HG03460 (cell line): ENCODE data around the gene MAN1C1.

Experiments
- ATAC-seq: cut with Tn5 transposase; IDR thresholded peaks from one replicate; pipeline ENCODE4 v1.9.1; 2021; ENCODE audit not compliant: unreplicated experiment

The MAN1C1 gene

DNA sequence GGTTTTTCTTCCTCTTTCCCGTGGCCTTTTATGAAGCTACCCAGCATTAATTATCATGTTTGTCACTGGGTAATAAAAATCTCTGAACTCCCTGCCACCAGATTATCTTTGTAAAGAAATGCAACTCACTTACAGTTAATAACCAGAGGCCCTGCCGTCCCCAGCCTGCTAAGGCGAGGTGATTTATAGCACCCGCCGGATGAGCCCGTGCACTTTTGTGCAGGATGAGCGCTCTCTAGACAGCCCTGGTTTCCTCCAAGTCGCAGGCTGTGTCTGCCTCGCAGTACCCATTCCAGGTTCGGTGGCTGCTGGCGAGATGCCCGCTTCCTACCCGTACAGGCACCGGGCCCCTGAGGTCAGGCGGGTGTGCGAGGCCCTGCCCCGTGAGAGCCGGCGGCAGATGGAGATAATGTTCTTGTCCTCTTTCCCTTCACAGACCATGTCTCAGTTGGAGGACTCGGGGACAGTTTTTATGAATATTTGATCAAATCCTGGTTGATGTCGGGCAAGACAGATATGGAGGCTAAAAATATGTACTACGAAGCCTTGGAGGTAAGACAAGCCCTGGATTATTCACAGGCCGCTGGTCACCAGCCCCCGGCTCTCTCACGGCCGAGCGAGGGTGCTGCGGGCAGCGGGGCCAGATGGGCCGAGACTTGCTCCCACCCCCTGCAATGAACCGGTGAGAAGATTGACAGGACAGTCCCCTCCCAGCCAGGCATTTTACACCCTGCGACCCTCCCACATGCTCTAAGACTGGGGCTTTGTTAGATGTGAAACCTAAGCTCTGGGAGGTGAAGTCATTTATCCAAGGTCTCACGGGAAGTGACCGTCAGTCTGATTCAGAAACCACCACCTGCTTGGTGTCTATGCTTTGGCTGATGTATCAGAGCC lies 154.9 kb downstream of the MAN1C1 start:
- no peak for ATAC-seq

GRCh38 chr1:25772164-25772563 lies 155.6 kb downstream of the MAN1C1 start:
- ATAC-seq = no peak

DNA sequence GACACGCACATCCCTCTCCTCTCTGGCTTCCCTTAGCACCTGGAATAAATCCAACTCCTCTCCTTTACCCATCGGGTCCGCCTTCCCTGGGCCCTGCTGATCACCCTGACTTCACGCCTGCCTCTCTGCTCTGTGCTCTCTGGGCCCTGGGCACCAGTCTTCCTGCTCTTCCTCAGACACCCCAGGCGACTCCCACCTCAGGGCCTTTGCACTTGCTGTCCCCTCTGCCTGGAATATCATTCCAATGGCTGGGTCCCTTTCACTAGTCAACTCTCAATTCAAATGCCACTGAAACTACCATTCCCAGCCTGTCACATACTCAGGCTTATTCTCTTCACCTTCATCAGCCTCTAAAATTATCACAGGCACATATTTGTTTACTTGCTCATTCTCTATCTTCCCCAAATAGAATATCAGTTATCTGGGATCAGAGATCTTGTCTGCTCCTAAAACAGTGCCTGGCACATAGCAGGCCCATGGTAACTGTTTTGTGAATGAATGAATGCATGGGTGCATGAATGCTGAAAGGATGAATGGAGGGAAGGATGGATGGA lies 156.2 kb downstream of the MAN1C1 start:
- ATAC-seq = no peak

DNA sequence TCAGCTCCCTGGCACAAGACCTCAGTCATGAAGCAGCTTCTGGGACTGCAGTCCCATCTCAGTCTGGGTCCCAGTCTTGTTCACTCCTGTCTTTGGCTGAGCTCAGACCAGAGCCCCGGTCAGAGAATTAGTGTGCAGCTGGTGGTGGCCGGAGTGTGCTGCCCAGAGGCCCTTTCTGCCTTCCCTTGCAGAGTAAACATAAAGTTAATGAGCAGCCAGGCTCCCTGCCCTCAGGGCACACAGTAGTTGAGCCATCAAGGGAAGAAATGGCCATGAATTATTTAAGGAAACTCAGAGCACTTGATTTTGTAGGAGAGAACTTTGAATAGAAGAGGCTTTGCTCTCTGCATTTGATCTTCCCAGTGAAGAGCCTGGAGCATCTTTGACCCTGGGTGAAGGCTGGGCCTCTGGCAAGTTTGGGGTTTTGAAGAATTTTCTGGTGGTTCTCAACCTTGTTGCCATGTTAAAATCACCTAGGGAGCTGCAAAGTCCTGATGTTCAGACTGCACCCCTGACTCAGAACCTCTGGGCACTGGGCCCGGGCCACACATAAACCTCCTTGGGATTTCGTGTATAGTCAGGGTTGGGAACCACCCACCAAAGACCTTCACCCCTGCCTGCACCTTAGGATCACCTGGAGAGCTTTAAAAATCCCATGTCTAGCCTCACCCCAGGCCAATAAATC lies 157.0 kb downstream of the MAN1C1 start:
- no peak for ATAC-seq

DNA sequence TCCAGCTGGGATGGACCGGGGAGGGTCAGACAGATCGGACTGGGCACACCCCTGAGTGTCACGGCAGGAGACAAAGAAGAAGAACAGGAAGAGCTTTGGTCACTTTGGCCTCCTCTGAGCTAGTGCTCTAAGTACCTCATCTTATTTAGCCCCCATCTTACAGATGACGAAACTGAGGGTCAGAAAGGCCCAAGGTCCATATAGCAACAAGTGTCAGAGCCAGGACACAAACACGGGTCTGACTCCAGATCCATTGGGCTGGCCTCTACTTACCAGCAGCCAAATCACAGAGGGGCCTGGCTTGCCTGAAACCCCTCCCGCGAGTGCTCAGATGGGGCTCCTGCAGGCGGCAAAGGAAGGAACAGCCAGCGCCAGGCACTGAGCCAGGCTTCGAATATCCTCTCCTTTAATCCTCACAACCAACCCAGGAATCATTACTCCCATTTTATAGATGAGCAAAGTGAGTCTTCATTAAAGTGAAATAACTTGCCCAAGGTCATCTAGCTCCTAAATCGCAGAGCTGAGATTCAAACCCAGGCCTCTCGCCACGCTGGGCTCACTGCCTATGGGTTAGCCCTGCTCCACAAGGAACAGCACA lies 157.7 kb downstream of the MAN1C1 start:
- no peak for ATAC-seq

GRCh38 chr1:25774921-25775771 lies 158.6 kb downstream of the MAN1C1 start:
- no peak for ATAC-seq

DNA sequence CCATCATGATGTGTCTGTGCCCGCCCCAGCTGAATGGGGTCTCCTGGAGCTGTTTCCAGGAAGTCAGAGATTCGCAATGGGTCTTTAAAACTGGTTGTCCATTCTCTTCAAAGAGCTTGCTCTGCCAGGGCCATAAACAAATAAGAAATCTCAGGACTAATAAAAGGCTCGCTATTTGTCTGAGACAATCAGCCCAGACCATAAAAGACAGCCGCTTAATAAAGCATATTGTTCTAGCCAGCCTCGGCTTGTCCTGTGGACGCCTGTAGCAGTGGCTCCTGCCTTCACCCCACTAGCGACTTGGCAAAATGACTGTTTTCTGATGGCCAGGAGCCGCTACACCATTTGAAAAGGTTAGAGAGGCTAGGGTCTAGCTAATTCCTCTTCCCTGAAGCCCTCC lies 162.8 kb downstream of the MAN1C1 start:
- no peak for ATAC-seq

DNA sequence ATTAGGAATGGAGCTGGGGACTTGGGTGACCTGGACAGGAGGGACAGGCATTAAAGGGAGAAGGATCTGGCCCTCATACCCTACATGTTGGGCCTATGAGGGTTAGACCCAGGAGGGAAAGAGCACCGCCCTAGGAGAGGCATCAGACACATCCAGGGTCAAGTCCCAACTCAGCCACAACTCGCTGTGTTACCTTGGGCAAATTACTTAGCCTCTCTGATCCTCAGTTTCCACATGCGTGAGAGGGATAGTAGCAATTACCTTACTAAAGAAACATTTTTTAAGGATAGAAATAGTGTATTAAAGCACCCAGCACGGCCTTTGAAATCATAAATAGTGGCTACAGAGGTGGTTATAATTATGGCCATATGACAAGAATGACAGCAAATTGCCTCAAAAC lies 163.3 kb downstream of the MAN1C1 start:
- no peak for ATAC-seq

DNA sequence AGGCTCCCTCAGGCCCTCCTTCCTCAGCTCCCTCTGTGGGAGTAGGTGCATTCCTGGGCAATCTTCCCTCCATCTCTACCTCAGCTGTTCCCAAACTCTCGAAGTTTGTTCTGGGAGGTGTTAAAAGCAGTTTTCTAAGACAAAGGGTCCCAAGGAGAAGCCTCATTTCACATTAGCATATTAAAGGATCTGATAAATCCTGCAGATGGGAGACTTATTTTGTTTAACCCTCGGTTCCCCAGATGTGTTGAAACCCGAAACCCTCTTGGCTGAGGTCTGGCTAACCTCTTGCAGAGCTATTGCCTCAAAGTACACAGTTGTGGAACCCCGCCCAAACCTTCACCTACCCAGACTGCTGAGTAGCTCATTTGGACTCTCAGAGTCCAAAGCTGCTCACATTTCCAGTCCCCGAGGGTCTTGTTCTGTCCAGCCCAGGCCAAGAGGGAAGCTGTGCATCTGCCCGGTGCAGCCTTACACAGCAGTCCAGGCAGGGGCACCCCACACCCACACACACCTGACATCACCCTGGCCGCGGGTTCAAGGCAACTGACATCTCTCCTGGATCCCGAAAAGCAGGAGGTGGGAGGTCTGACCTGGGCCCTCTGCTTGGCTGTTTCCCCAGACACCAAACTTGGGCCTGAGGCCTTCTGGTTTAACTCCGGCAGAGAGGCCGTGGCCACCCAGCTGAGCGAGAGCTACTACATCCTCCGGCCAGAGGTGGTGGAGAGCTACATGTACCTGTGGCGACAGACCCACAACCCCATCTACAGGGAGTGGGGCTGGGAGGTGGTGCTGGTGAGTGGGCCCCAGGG lies 163.9 kb downstream of the MAN1C1 start:
- ATAC-seq = no peak

- no peak for ATAC-seq
Measured at GRCh38 chr1:25781130-25781433, 164.5 kb downstream of the MAN1C1 start.

DNA sequence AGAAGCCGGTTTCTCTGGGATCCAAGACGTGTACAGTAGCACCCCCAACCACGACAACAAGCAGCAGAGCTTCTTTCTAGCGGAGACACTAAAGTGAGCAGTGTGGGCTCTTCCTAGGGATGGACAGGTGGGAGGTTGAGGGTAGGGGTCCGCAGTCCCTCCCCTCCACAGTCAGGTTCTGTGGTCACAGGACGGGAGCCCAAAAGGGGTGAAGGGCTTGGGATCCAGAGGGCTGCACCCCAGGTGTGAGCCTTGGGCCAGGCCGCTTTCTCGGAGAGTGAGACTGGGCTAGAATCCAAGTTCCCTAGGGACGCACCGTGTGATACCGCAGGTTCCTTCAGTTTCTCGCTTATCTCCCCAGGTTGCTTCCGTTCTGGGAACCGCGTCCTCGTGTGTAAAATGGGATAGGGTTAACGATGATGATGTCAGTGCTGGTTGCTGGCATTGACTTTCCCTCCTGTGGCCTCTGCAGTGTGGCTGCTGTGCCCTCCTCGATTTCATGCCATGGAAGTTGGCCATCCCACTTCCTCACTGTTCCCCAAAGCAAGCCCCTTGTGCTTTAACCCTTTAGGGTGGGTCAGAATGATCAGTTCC lies 166.1 kb downstream of the MAN1C1 start:
- no peak for ATAC-seq

DNA sequence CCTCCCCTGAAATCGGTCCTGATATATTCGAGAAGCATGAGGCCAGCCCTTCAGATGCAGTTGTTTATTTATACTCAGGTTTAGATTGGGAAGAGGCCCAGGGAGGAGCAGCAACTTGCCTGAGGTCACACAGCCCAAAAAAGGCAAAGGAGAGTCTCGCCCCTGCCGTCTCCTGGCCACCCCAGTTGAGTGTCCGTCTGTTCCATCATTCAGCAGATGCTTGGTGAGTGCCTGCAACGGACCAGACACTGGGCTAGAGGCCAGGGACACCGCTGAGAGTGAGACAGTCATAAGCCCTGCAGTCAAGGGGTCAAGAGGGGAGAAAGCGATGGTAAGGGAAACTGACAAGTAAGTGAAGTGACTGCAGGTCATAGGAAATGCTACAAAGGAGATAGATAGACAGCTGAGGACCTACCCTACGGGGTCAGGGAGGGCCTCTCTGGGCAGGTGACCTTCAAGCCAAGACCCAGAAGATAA lies 168.0 kb downstream of the MAN1C1 start:
- no peak for ATAC-seq

DNA sequence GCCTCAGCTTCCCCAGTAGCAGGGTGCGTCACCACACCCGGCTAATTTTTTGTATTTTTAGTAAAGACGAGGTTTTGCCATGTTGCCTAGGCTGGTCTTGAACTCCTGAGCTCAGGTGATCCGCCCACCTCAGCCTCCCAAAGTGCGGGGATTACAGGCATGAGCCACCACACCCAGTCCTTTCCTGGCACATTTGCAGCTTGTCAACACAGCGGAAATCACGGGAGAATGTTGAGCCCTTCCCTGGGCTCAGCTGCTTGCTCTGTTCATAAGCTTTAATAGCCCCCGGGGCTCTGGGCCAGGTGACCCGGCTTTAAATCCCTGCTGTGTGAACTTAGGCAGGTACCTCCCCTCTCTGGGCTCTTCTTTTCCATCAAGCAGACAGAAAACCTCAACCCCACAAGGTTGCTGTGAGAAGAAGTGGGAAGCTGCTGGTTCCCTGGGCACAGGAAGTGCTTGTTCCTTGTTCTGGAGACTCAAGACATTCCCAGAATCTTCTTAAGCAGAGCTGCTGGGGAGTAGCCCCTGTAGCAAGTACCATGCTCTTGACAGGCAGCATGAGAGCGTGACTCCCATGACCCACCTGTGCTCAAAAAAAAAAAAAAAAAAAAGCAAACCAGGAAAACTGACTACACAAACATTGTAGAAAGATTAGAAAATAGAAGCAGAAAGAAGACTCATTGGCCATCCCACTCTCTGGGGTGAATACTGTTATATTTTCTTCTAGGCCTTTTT lies 168.9 kb downstream of the MAN1C1 start:
- ATAC-seq = no peak

DNA sequence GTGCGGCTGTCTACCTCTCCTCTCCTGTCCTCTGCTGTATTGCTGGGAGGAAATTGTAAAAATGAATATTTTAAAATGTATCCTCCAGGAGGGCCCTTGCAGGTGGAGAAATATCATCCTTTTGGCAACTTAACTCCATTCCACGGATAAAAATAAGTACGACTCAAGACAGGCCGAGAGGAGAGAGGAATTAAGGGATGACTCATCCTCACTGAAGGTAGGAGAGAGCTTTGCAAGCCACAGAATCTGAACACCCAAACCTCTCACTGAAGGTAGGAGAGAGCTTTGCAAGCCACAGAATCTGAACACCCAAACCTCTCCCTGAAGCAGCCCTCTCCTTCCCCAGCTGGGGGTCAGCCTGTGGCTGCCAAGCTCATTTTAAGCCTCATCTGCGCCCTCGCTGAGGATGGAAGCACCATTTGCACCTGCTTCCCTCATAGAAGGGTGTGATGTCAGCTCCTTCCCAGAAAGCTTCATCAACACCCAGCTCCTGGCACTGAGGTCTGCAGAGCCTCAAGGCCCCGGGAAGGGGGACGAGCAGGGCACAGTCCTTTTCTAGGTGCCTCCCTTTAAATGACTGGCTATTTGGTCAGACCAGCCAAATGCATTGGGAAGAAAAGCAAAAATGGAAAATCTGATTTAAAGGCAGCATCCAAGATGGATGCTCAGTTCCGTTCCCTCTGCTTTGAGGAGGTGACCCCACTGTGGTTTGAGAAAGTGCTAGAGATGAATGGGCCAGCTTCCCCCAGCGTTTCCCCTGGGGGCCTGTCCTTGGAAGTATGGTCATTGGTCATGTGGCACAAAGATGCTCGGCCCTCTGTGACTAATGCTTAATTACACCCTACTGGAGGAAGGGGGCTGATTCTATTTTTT lies 170.5 kb downstream of the MAN1C1 start:
- ATAC-seq = no peak

DNA sequence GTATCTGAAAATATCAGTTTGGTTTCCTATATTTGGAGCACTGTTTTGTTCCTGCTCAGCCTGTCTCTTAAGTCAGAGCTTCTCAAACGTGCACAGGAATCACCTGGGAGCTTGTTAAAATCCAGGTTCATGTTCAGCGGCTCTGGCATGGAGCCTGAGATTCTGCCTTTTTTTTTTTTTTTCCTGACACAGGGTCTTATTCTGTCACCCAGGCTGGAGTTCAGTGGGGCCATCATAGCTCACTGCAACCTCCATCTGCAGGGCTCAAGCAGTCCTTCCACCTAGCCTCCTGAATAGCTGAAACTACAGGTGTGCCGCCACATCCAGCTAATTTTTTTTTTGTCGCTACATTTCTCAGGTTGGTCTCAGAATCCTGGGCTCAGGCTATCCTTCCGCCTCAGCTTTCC lies 171.2 kb downstream of the MAN1C1 start:
- no peak for ATAC-seq

GRCh38 chr1:25790472-25790871 lies 173.9 kb downstream of the MAN1C1 start:
- ATAC-seq = no peak

DNA sequence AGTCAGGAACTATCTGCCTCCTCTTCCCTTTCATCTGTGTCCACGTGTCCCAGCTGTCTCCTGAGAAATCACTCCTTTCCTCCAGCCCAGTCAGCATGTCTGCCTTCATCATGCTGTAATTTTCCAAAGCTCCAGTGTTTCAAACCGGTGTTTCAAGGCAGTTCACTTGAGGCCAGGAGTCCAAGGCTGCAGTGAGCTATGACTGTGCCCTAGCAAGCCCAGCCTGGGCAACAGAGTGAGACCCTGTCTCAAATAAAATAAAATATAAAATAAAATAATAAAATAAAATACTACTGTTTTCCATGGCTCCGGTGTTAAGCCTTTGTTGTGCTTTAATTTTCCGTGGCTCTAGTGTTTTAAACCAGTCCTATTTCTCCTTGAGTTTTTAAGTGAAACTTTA lies 175.5 kb downstream of the MAN1C1 start:
- no peak for ATAC-seq

- ATAC-seq = no peak
Measured at GRCh38 chr1:25793585-25794170, 177.1 kb downstream of the MAN1C1 start.
